Measurements from ENCODE around the gene TMUB2.

The TMUB2 gene

DNA sequence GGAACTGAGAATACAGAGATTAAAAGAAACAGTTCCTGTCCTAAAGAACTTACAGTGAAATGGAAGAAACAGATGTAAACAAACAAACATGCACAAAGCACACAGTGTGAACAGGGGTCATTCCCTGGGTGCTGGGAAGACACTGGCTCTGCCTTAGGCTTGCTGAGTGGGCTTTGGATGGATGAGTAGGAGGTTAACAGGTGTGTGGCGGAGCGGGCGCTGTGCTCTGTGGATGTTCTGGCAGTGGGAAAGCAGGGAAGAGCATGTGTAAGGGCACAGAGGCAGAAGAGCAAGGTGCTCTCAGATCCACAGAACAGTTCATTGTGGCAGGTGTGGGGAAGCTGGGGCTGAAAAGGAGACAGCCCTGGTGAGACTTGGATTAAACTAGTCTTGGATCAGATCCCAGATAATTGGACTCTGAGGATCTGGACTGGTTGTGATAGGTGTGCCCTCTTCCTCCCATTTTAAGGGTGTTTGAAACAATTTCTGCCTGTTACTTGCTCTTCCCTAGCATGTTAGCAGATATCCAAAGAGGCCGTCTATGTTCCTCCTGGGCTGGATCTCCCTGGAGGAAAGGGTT lies 36.9 kb upstream of the TMUB2 start:
- TF ChIP-seq, protein P1, sequence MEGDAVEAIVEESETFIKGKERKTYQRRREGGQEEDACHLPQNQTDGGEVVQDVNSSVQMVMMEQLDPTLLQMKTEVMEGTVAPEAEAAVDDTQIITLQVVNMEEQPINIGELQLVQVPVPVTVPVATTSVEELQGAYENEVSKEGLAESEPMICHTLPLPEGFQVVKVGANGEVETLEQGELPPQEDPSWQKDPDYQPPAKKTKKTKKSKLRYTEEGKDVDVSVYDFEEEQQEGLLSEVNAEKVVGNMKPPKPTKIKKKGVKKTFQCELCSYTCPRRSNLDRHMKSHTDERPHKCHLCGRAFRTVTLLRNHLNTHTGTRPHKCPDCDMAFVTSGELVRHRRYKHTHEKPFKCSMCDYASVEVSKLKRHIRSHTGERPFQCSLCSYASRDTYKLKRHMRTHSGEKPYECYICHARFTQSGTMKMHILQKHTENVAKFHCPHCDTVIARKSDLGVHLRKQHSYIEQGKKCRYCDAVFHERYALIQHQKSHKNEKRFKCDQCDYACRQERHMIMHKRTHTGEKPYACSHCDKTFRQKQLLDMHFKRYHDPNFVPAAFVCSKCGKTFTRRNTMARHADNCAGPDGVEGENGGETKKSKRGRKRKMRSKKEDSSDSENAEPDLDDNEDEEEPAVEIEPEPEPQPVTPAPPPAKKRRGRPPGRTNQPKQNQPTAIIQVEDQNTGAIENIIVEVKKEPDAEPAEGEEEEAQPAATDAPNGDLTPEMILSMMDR (conservative IDR thresholded peaks at IDR 0.05; ENCODE audit: low read depth, low read length) = no peak
- no peak overlapping the region for H3K4me3 ChIP-seq (ENCODE audit: low read length)
- no peak for DNase-seq (ENCODE audit: low read depth)

DNA sequence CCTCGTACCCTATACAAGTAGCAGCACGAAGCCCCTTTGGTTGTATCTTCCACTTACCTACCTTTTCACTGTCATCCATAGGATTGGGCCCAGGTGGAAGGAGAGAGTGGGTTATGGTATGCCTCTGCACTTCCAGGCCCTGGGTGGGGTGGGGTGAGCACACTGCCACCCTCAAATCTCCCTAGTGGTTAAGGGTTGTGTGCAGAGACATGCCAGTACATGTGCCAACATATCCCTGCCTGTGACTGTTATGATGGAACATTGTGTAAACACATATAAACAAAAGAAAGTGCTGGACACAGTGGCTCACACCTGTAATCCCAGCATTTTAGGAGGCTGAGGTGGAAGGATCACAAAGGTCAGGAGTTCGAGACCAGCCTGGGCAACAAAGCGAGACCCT lies 33.9 kb upstream of the TMUB2 start:
- TF ChIP-seq, protein P1 (conservative IDR thresholded peaks at IDR 0.05; ENCODE audit: low read depth, low read length) = no peak
- H3K4me3 ChIP-seq (ENCODE audit: low read length) = no peak overlapping the region
- DNase-seq (ENCODE audit: low read depth) = no peak

DNA sequence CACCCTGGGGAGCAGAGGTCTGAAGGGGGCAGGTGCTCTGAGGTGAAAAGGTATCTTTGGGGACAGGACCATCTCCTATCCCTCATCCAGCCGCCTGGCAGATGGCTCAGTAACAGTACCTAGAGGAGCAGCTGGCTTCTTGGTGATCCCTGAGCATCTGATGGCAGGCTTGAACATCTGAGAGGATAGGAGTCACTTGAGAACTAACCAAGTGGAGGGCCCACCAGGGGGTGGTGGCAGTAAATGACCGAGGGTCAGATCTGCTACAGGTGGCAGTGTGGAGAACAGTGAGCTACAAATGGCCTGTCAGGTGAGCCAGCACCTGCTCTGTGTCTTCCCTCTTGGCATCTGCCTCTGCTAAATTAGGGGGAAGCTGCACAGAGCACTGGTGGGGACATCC lies 31.3 kb upstream of the TMUB2 start:
- no peak for DNase-seq (ENCODE audit: low read depth)
- TF ChIP-seq, protein P1 (conservative IDR thresholded peaks at IDR 0.05; ENCODE audit: low read depth, low read length) = no peak
- no peak overlapping the region for H3K4me3 ChIP-seq (ENCODE audit: low read length)

DNA sequence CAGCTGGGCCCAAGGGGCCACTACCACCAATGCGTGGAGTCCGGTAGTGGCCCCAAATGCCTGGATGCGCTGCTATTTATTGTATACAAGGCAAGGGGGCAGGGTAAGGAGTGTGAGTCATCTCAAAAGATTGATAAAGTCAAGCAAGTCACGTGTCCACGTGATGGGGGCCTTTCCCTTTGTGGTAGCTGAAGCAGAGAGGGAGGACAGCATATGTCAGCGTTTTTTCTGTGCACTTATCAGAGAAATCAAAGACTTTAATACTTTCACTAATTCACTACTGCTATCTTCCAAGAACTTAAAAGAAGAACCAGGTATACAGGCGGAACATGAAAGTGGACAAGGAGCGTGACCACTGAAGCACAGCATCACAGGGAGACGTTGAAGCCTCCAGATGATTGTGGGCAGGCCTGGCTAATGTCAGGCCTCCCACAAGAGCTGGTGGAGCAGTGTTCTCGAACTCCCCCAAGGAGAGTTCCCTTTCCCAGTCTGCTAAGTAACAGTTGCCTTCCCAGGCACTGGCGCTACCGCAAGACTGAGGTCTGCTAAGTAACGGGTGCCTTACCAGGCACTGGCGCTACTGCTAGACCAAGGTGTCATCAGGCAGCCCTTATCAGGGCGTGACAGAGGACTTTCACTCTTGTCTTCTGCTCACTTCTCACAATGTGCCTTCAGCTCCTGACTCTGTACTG lies 27.1 kb upstream of the TMUB2 start:
- no peak for DNase-seq (ENCODE audit: low read depth)
- H3K4me3 ChIP-seq (ENCODE audit: low read length) = no peak overlapping the region
- TF ChIP-seq, protein P1 (conservative IDR thresholded peaks at IDR 0.05; ENCODE audit: low read depth, low read length) = no peak

DNA sequence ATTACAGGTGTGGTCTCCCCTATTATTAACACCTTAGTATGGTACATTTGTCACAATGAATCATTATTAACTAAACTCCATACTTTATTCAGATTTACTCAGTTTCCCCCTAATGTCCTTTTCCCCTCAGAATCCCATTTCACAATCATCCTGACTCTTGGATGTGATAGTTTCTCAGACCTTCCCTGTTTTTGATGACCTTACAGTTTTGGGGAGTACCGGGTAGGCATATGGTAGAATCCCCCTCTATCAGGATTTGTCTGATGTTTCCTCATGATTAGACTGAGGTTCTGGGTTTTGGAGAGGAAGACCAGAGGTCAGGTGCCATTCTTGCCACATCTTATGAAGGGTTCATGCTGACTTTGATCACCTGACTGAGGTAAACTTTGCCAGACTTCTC lies 22.3 kb upstream of the TMUB2 start:
- TF ChIP-seq, protein P1 (conservative IDR thresholded peaks at IDR 0.05; ENCODE audit: low read depth, low read length) = no peak
- no peak overlapping the region for H3K4me3 ChIP-seq (ENCODE audit: low read length)
- DNase-seq (ENCODE audit: low read depth) = no peak

DNA sequence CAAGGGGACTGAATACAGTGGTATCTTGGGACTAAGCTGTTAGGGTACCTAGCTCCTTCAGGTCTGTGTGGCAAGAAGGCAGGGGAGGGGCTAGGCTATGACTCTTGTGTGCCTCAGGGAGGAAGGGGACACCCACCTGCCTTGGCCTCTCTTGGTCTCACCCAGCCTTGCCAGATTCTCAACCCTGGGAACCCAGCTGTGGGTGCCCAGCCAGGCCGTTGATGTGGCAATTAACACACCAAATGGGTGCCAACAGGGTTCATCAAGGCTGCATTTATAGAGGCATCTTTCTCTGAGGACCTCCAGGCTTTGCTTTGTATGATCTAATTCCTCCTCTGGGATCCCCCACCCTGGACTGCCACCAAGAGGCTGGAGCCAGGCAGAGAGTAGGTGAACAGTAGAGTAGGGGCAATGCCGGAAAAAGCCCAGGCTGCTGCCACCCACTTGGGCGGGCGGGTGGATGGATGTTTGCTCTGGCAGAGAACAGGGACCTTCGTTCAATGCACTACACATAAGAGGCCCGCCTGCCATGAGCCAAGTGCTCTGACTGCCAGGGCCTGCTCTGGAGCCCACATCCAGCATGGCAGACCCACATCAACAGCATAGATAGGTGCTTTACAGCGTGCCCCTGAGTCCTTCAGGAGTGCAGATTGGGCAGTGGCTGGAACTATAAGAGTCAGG lies 19.5 kb upstream of the TMUB2 start:
- H3K4me3 ChIP-seq (ENCODE audit: low read length) = no peak overlapping the region
- DNase-seq (ENCODE audit: low read depth) = no peak
- TF ChIP-seq, protein P1 (conservative IDR thresholded peaks at IDR 0.05; ENCODE audit: low read depth, low read length) = no peak

DNA sequence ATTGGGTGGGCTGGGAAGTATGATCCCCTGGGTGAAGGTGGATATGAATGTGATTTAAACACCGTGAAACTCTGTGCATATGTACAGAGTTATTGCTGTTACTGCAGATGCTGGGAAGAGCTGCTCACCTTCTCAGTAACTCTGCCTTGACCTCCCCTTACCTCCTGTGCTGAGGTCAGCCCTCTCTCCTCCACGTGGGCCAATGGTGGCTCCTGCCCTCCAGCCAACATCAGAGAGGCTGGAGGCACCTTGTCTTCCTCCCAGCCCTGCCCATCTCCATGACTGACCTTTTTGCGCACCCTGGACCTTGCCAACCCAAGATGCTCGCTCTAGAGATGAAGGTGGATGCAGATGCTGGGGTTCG lies 16.7 kb upstream of the TMUB2 start:
- TF ChIP-seq, protein P1 (conservative IDR thresholded peaks at IDR 0.05; ENCODE audit: low read depth, low read length) = no peak
- DNase-seq (ENCODE audit: low read depth) = no peak
- H3K4me3 ChIP-seq (ENCODE audit: low read length) = no peak overlapping the region

Measured in retinal pigment epithelial cell (primary cell).